Transverse colon (tissue), 3 donors: ENCODE data around the gene ANTXR2.

Experiments
- POLR2A ChIP-seq: fragments of 450-650 bp; IDR thresholded peaks from one replicate; pipeline ENCODE4 v1.6.1; 2016; ENCODE audit warnings: antibody characterized with exemption, mild to moderate bottlenecking, moderate library complexity
- POLR2AphosphoS5 ChIP-seq, 3 donors: sonication (generic); formaldehyde crosslinking; IDR thresholded peaks; one replicate each; pipeline ENCODE4 v1.6.1; 2016; ENCODE audit warnings: antibody characterized with exemption in 3 of 3

DNA sequence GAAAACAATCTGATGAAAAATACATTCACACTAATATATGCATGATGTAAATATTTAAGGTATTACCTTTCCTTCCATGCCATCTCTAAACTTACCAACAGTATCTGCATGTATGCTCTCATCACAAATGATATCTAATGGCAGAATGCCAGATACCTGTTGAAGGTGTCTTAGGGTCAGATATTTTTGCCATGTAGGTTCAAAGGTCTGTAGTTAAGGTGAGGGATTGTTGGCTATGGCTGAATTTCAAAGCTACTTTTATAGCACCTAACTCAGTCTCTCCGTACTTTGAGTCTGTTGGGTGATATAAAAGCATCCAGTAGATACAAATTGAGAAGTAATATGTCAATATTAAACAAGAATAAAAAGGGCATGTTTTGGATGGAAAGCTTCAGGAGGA lies 19.8 kb upstream of the ANTXR2 start:
- TF ChIP-seq POLR2A, result no peak
- TF ChIP-seq POLR2AphosphoS5 (IDR thresholded peaks at IDR 0.05), result no peak
